Sigmoid colon (tissue), 7 donors: ENCODE results near the gene ANKRD33B. TPM values are rescaled to one million over a fixed set of nuclear protein-coding genes. Genes with fewer than 3 reads are reported as not detected.
"Not testable (repeated sequence)": the region's sequence is repeated elsewhere in the genome, so short reads cannot be mapped to it uniquely, and the experiment has no call there.

Experiments
- DNase-seq: peaks from one replicate; pipeline ENCODE4 v3.0.0-alpha.2; 2019
- H3K27ac ChIP-seq, 4 donors: fragments of 200-600 bp; sonication (generic); one replicate each; pipeline ENCODE4 v1.5.1; 2016 to 2019; ENCODE audit warnings: mild to moderate bottlenecking in 1 of 4
- H3K27me3 ChIP-seq, 3 donors: fragments of 200-600 bp; sonication (generic); one replicate each; pipeline ENCODE4 v1.5.1; 2019; ENCODE audit warnings: mild to moderate bottlenecking in 1 of 3
- H3K36me3 ChIP-seq, 4 donors: fragments of 200-600 bp; sonication (generic); one replicate each; pipeline ENCODE4 v1.5.1; 2016 to 2019
- H3K4me1 ChIP-seq, 4 donors: fragments of 200-600 bp; sonication (generic); one replicate each; pipeline ENCODE4 v1.5.1; 2017 to 2019
- H3K4me3 ChIP-seq, 4 donors: fragments of 200-600 bp; sonication (generic); one replicate each; pipeline ENCODE4 v1.5.1; 2017 to 2019; ENCODE audit warnings: mild to moderate bottlenecking in 2 of 4, moderate library complexity in 1 of 4
- H3K9me3 ChIP-seq, 4 donors: fragments of 200-600 bp in 3 of 4; sonication (generic) in 3 of 4; one replicate each; pipeline versions ENCODE4 v1.5.1 to v1.6.1; 2013 to 2019
- EP300 ChIP-seq, 4 donors: sonication (generic); formaldehyde crosslinking; IDR thresholded peaks; one replicate each; pipeline ENCODE4 v1.6.1; 2017; ENCODE audit warnings: antibody characterized with exemption in 4 of 4
- POLR2A ChIP-seq, 2 donors: fragments of 450-650 bp; IDR thresholded peaks; one replicate each; pipeline ENCODE4 v1.6.1; 2016; ENCODE audit warnings: antibody characterized with exemption in 2 of 2, mild to moderate bottlenecking in 2 of 2, moderate library complexity in 2 of 2
- POLR2AphosphoS5 ChIP-seq, 4 donors: sonication (generic); formaldehyde crosslinking; IDR thresholded peaks; one replicate each; pipeline ENCODE4 v1.6.1; 2017; ENCODE audit warnings: antibody characterized with exemption in 4 of 4
- WGBS, 2 donors: extraction: QIAGEN DNeasy Blood & Tissue Kit; methylation state at CpG; one replicate each; pipeline ENCODE4 v1.1.7; 2013; 5-methylcytosine and 5-hydroxymethylcytosine counted together
- intact Hi-C: fragments of 100-400 bp; cut with DNase I; formaldehyde crosslinking; loops from one replicate; pipeline ENCODE4 v1.15.1; 2023
- polyA plus RNA-seq, 3 donors: library from polyadenylated mRNA; stranded (reverse); fragments of 200-250 nt; gene quantifications; one replicate each; pipeline ENCODE4 v1.2.3, GENCODE V29; 2013
- total RNA-seq, 4 donors: library from RNA; depleted of rRNA; stranded (reverse); fragments of >200 nt; gene quantifications; one replicate each; pipeline ENCODE4 v1.1.0, GENCODE V29; 2016
- TF ChIP-seq, protein P1 (sequence below), 4 experiments: fragments of 450-650 bp in 3 of 4; fragments of 200-600 bp in 1 of 4; IDR thresholded peaks; one replicate each; pipeline ENCODE4 v1.5.1; 2016 to 2019; ENCODE audit warnings: antibody characterized with exemption in 4 of 4, mild to moderate bottlenecking in 3 of 4, moderate library complexity in 2 of 4
- donor health status: healthy with polysubstance abuse.
- donor health status: Bipolar disorder and iron deficiency.
- donor health status: healthy.

The ANKRD33B gene
- total and polyA plus RNA-seq, 7 donors: 0.23 to 4.6 (median 2.7) TPM

- Histone ChIP-seq H3K4me1 (peaks cover 0 to 15% (median 7%) of the 10 kb centered on the region in 4 donors), H3K27me3 (no peaks in the 10 kb centered on the region), H3K27ac (peak overlapping the region in 3 of 4 donors; percentile 17 to 40 (median 38)), H3K4me3 (no peak overlapping the region), H3K36me3 (no peaks in the 10 kb centered on the region), H3K9me3 (no peaks in the 10 kb centered on the region)
- 17 to 18% methylated on average over 5 of the region's 5 CpGs for WGBS, 2 donors
- DNase-seq: peak; percentile 80
- TF ChIP-seq POLR2AphosphoS5 (IDR thresholded peaks at IDR 0.05) (peak in 3 of 4 donors; percentile 16 to 57 (median 53)), POLR2A (IDR thresholded peaks at IDR 0.05) (no peak), EP300 (IDR thresholded peaks at IDR 0.05) (peak in 1 of 4 donors; percentile 50)
- TF ChIP-seq, protein P1, sequence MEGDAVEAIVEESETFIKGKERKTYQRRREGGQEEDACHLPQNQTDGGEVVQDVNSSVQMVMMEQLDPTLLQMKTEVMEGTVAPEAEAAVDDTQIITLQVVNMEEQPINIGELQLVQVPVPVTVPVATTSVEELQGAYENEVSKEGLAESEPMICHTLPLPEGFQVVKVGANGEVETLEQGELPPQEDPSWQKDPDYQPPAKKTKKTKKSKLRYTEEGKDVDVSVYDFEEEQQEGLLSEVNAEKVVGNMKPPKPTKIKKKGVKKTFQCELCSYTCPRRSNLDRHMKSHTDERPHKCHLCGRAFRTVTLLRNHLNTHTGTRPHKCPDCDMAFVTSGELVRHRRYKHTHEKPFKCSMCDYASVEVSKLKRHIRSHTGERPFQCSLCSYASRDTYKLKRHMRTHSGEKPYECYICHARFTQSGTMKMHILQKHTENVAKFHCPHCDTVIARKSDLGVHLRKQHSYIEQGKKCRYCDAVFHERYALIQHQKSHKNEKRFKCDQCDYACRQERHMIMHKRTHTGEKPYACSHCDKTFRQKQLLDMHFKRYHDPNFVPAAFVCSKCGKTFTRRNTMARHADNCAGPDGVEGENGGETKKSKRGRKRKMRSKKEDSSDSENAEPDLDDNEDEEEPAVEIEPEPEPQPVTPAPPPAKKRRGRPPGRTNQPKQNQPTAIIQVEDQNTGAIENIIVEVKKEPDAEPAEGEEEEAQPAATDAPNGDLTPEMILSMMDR (IDR thresholded peaks at IDR 0.05): peak in 1 of 4 experiments; percentile 7
- intact Hi-C loops: no loop called here
These were observed 43.8 kb downstream of the ANKRD33B start for GRCh38 chr5:10607666-10608073.

GRCh38 chr5:10608081-10608480, 44.2 kb downstream of the ANKRD33B start:
- DNase-seq, H3K4me3 ChIP-seq, H3K9me3 ChIP-seq, H3K36me3 ChIP-seq, intact Hi-C loops, H3K27me3 ChIP-seq: not testable (repeated sequence)
- 61 to 71% methylated on average over 9 of the region's 9 CpGs for WGBS, 2 donors
- Histone ChIP-seq H3K4me1 (peaks cover 0 to 15% (median 7%) of the 10 kb centered on the region in 4 donors), H3K27ac (peak overlapping the region in 3 of 4 donors; percentile 17 to 40 (median 38))

GRCh38 chr5:10610058-10610457, 46.2 kb downstream of the ANKRD33B start:
- Histone ChIP-seq H3K4me3 (no peak overlapping the region), H3K27ac (no peak overlapping the region), H3K36me3 (no peaks in the 10 kb centered on the region), H3K4me1 (peaks cover 0 to 15% (median 7%) of the 10 kb centered on the region in 4 donors), H3K27me3 (no peaks in the 10 kb centered on the region), H3K9me3 (no peaks in the 10 kb centered on the region)
- TF ChIP-seq, protein P1 (IDR thresholded peaks at IDR 0.05): no peak
- TF ChIP-seq POLR2AphosphoS5 (IDR thresholded peaks at IDR 0.05): no peak
- TF ChIP-seq EP300 (IDR thresholded peaks at IDR 0.05): no peak
- no peak for TF ChIP-seq POLR2A (IDR thresholded peaks at IDR 0.05)
- intact Hi-C loops: no loop called here
- 93% methylated on average over 6 of the region's 6 CpGs for WGBS, 2 donors
- DNase-seq: no peak

- no peak for TF ChIP-seq EP300 (IDR thresholded peaks at IDR 0.05)
- TF ChIP-seq, protein P1 (IDR thresholded peaks at IDR 0.05): no peak
- no peak for TF ChIP-seq POLR2A (IDR thresholded peaks at IDR 0.05)
- no peak for TF ChIP-seq POLR2AphosphoS5 (IDR thresholded peaks at IDR 0.05)
- no peak for DNase-seq
- no peaks in the 10 kb centered on the region for H3K36me3 ChIP-seq
- H3K4me3 ChIP-seq: no peak overlapping the region
- 50 to 79% methylated on average over 4 of the region's 4 CpGs for WGBS, 2 donors
- H3K9me3 ChIP-seq: no peaks in the 10 kb centered on the region
- H3K4me1 ChIP-seq: peaks cover 0 to 15% (median 7%) of the 10 kb centered on the region in 4 donors
- intact Hi-C loops: no loop called here
- no peak overlapping the region for H3K27ac ChIP-seq
- no peaks in the 10 kb centered on the region for H3K27me3 ChIP-seq
These were observed 47.4 kb downstream of the ANKRD33B start for GRCh38 chr5:10611290-10611689.

DNA sequence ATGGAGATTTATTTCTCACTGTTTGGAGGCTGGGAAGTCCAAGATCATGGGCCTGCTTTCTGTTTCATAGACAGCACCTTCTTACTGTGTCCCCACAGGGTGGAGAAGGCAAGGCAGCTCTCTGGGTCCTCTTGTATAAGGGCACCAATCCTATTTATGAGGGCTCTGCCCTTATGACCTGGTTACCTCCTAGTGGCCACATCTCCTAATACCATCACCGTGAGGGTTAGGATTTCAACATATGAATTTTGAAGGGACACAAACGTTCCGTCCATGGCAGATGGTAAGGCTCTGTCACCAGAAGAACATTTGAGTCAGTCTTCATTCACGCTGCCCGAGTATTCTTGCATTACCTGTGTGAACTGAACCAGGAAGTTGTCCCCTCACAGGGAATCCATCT, 48.4 kb downstream of the ANKRD33B start:
- H3K36me3 ChIP-seq: no peaks in the 10 kb centered on the region
- H3K27ac ChIP-seq: no peak overlapping the region
- peaks cover 0 to 12% (median 5%) of the 10 kb centered on the region in 4 donors for H3K4me1 ChIP-seq
- TF ChIP-seq, protein P1 (IDR thresholded peaks at IDR 0.05): no peak
- TF ChIP-seq EP300 (IDR thresholded peaks at IDR 0.05): no peak
- WGBS, 2 donors: 75 to 84% methylated on average over 5 of the region's 5 CpGs
- DNase-seq: no peak
- H3K9me3 ChIP-seq: no peaks in the 10 kb centered on the region
- no peaks in the 10 kb centered on the region for H3K27me3 ChIP-seq
- no peak overlapping the region for H3K4me3 ChIP-seq
- intact Hi-C loops: no loop called here
